SIG-M5 treated with dmso at 0.1 percent for 504 hours (cell line): ENCODE measurements around the gene ASH1L.
"Not testable (repeated sequence)": the region's sequence is repeated elsewhere in the genome, so short reads cannot be mapped to it uniquely, and the experiment has no call there.

Experiments used
- DNase-seq: peaks from one replicate; lab custom pipeline; 2025; ENCODE audit not compliant: unreplicated experiment; lab: John Stamatoyannopoulos, UW

Gene ASH1L

DNA sequence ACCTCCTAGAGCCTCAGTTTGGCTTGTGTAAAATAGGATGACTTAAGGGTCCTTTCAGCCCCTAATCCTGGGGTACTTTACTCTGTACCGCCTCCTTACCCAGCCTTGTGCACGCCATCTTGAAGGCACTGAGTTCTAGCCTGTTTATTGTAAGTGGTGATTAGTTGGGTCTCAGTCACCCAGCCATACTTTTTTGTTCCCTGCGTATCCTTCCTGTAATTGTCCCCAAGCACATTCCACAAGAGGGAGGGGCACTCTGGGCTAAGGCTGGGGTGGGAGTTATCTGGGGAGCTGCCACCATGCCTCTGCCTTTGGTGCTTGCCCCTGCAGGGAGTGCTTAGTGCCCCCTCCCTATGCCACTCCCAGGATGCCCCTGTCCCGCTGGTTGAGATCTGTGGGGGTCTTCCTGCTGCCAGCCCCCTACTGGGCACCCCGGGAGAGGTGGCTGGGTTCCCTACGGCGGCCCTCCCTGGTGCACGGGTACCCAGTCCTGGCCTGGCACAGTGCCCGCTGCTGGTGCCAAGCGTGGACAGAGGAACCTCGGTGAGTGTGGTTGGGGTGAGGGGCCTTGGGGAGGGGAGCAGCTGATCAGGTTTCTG, 253.1 kb downstream of the ASH1L start:
- peak; percentile 40 for DNase-seq

DNA sequence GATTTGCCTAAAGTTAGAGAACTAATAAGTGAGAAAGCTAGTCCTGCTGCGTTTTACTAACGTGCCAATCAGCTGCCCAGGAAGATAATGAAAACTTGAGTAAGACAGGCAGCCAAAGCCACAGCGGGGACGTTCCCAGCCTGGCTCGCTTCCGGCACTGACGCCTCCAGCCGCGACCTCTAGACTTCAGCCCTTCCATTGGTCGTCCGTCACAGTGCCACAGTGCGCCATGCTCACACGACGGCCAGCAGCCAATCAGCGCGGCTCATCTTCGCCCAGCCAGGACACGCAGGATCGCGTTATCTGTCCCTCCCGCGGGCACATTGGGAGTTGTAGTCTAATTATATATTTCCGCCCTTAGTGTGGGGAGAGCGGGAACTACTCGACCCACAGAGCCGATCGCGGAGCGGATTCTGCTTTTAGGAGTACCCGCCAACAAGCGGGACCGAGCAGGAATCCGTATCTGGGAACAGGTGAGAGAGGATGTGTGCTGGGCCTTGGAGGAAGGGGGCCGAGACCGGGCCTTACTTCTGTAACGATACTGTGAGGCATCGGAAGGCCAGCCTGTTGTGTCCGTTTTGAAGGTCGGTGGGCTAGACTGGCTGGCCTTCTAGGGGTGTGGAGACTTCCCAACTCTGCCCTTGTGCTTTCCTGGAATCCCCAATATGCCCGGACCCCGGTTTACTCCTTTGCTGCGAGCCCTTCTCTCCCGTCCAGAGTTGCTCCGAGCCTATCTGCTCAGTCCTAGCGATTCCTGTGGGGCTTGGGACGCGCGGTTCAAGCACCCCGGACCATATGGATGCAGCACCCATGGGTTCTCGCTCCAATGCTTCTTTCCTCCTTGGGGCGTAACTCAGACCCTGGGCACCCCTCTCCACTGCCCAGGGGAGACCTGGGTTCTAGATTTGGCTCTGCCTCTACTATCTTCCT, 253.8 kb downstream of the ASH1L start, which contains the start of gene FDPS:
Gene FDPS, plus strand, starts transcription at position 374 of the 930 bp plus-strand sequence. CDS start 924 bp downstream, outside the sequence.
- peak; percentile 100 for DNase-seq

DNA sequence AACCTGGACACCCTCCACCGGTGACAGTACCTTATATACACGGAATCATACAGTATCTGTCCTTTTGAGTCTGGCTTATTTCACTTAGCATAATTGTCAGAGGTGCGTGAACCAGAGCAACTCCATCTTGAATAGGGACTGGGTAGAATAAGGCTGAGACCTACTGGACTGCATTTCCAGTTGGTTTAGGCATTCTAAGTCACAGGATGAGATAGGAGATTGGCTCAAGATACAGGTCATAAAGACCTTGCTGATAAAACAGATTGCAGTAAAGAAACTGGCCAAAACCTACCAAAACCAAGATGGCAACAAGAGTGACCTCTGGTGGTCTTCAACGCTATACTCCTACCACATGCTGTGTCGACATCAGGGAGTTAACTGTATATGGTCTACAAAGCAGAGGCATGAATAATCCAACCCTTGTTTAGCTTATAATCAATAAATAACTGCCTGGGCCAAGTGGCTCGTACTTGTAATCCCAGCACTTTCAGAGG, 255.3 kb downstream of the ASH1L start:
- DNase-seq = peak; percentile 63

DNA sequence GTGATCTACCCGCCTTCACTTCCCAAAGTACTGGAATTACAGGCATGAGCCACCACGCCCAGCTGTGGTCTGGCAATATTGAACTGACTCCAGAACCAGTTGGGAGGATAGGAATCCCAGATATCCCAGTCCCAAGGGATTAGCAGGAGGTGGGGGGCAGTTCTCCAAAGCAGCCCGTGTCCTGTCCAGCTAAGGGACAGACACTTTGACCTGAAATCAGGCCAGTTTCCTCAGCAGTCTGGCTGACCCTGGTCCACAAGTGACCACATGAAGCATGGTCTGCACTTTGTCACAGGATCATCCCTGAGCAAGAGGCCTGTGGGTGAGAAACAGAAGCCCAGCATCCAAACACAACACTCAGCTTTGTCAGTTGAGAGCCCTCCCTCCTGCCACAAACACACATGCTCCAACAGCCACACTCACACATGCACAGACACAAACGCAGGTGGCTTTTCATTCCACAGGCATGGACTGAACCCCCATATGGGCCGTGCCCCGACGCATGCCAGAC, 256.7 kb downstream of the ASH1L start:
- no peak for DNase-seq

DNA sequence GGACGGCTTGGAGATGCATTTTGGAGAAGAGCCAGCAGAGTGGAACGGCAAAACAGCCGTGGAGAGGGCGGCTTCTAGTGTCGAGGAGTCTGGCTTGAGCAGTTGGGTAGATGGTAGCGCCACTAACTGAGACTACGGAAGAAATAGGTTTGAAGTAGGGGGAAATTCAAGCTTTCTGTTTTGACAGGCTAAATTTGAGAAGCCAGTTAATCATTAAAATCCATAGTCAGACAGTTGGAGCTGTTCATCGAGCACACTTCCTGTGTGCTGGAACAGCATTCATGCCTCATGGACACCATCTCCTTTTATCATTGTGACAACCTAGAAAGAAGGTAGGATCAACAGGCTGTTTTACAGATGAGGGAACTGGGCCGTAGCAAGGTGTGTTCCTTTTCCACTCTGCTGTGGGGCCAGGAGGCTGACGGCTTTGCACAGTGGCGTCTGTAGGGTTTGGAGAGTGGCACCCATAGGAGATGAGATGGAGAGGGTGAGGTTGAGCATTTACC, 258.0 kb downstream of the ASH1L start:
- DNase-seq = no peak

DNA sequence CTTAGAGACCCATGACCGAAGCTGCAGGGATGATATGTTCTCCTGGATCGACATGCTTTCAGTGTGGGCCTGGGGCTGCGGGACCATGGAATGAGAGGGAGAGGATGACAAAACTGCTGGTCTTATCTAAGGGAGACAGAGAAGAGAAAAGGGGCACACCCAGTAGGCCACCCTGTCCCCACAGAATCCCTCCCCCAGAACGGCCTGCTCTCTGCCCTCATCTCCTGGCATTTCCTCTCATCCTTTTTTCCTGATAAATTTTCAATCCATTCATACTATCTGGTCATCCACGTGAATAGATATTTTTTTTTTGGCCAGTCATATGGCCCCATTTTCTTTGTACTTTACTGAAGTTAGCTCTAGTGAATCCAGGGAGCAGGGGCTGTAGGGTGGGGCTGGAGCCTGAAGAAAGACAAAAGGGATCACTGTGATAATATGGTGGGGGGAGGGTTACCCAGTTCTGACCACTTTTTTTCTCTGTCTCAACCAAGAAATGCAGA, 261.2 kb downstream of the ASH1L start, which contains the start of gene PKLR:
Gene PKLR, minus strand, starts transcription at position 97 of the 500 bp plus-strand sequence. Its CDS starts 43 bp downstream, at position 54.
- no peak for DNase-seq

DNA sequence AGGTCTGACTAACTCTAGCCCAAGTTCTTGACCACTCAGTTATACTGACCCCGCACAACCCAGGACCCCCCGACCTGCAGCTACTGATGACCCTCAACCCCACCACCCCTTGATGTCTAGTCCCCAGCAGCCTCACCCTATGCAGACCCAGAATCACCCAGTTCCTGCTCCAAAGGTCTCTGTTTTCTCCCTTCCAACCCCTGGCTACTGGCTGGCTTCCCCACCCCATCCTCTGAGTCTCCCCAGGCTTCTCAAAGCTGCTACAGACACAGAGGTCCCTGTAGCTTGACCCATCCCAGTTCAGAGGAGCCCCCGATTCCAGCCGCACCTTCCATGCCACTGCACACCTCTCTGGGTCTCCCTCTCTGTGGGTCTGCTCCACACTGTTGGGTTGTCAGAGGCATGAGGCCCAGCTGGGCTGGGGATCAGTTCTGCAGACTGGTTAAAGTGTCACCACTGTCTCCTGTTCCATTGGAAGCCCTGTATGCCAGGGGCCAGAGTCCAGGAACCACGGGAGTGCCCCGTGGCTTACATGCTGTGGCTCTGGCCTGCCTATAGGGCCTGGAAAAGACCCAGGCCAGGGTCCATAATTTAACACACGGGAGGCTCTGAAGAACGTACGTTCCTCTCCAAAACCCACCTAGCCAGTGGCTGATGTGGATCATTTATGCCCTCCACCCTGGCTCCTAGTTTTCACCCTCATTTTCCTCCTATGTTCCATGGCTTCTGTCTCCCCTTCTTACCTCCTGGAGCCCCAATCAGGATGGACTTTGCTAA, 261.9 kb downstream of the ASH1L start:
- no peak for DNase-seq

DNA sequence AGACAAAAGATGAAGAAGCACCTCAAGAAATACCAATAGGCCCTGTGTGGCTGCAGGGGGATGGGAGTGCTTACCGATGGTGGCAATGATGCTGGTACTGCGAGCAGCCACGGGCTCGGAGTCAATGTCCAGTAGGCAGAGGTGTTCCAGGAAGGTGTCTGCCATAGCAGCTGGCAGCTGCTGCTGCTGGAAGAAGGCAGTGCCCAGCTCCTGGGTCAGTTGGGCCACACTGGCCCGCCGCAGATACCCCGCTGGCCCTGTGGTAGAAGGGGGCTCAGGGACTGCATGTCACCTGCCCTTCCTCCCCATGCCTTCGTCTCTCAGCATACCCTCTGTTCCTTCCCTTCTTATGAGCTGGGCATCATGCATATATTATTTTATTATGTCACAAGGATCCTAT, 262.6 kb downstream of the ASH1L start:
- no peak for DNase-seq

DNA sequence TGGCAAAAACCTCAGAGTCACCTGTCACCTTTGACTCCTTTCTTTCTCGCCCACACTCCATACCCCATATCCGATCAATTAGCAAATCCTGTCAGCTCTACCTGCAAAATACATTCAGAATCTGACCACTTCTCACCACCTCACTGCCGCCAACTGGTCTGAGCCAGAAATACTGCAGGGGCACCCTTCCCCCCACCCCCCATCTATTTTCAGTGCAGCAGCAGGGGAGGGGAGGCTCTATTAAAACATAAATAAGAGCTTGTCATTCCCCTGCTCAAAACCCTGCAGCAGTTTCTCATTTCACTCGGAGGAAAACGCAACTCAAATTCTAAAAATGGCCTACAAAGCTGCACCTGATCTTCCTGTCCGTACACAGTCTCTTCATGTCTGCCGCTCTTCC, 265.2 kb downstream of the ASH1L start:
- DNase-seq = no peak

DNA sequence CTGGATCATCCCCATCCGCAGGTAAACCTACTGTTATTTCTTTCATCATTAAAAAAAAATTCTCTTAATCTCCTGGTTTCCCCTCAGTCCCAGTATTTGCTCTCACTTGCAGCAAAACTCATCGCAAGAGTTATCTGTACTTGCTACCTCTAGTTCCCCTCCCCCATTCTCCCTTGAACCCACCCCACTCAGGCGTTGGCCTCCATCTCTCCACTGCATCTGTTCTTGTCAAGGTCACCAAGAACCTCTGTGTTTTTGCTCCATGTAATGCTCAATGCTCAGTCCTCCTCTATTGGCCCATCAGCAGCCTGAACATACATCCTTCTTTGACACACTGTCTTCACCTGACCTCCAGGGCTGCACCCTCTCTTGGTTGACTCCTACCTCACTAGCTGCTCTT, 265.9 kb downstream of the ASH1L start:
- no peak for DNase-seq

DNA sequence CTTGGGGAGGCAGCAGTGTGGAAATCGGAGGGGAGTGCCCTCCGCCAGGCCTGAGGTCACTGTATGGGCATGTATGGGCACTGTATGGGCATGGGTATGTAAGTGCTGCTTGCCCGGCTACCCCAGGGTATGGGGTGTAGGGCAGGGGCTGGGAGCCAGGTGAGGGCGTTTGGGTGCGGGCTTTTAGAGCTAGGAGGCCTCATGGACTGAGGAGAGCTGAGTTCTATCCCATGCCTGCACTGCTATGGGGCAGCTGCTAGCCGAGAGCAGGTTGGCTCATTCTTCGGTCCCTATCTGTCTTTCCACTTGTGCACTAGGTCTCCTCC, 266.7 kb downstream of the ASH1L start:
- DNase-seq = no peak

DNA sequence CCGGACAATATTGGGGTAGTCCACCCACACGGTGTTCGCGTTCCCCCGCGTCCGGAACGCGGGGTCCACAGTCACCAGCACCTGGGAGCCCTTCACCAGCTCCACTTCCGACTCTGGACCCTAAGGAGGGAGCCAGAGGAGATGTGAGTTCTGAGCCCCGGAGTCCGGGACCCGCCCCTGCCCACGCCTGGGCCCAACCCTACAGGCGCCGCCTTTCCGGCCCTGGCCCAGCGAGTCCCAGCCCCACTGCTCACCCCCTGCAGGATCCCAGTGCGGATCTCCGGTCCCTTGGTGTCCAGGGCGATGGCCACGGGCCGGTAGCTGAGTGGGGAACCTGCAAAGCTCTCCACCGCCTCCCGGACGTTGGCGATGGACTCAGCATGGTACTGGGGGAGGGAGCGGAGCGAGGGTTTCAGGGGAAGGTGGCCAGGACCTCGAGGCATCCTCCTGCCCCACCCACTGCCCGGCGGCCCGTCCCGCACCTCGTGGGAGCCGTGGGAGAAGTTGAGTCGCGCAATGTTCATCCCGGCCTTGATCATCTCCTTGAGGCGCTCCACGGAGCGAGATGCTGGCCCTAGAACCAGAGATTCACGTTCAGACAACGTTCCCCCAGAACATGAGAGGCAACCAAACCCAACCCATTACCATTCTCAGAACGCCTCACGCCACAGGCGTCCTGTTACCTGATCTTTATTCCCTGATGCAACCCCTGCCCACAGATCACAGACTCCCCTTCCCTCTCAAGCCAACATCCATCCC, 267.2 kb downstream of the ASH1L start:
- no peak for DNase-seq

DNA sequence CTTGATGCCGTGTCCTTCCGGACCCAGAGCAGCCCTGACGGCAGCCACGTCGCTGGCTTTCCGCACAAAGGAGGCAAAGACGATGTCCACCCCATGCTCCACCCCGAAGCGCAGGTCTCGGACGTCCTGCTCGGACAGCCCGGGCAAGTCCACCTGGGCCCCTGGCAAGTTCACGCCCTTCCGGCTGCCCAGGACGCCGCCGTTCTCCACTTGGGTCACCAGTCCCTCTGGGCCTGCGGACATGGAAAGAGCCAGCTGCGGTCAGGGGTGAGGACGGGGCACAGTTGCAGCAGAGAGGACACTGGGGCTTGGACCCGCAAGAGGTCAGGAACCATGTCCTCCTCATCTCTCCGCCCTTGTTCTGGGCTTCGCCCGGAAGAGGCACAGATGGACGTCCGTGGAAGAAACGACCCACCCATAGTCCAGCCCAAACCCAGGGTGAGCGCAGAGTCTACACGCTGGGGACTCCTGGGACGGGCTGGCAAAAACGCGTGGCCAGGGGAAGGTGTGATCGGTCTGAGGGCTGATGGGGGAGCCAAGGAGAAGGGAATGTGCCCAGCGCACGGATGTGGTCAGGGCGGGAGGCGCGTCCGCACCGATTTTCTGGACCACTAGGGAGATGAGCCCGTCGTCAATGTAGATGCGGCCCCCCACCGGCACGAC, 268.0 kb downstream of the ASH1L start:
- DNase-seq = no peak

DNA sequence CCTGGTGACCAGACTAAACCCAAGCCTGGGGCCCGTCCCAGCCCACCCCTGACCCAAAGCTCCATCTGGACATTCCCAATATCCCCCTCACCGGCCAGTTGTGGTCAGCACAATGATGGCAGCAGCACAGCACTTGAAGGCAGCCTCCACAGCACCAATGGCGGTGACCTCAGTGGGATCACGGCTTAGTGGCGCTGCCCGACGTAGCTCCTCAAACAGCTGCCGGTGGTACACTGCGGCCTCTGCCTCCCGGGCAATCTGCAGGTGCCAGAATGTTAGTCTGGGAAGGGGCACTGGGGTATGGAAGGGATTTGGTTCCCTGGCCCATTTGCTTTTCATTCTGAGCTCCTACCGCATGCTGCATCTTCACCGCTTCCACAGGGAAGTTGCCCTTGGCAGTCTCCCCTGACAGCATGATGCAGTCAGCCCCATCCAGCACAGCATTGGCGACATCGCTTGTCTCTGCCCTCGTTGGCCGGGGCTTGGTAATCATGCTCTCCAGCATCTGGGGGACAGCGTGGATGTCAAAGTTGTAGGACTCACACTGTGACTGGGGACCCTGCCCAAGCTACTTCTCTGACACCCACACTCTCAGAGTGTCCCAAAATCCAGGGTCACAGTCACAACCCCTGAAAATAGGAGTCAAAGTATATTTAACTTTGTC, 269.4 kb downstream of the ASH1L start:
- no peak for DNase-seq

DNA sequence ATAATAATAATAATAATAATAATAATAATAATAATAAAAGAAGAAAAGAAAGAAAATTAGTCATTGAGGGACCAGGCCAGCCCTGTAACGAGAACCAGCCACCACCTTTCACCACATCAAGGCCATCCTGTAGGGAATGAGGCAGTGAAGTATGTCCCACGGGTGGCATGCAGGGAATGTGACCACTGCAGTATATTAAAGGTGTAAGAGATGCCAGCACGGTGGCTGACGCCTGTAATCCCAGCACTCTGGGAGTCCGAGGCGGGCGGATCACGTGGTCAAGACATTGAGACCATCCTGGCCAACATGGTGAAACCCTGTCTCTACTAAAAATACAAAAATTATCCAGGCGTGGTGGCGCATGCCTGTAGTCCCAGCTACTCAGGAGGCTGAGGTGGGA, 271.6 kb downstream of the ASH1L start:
- DNase-seq = not testable (repeated sequence)

DNA sequence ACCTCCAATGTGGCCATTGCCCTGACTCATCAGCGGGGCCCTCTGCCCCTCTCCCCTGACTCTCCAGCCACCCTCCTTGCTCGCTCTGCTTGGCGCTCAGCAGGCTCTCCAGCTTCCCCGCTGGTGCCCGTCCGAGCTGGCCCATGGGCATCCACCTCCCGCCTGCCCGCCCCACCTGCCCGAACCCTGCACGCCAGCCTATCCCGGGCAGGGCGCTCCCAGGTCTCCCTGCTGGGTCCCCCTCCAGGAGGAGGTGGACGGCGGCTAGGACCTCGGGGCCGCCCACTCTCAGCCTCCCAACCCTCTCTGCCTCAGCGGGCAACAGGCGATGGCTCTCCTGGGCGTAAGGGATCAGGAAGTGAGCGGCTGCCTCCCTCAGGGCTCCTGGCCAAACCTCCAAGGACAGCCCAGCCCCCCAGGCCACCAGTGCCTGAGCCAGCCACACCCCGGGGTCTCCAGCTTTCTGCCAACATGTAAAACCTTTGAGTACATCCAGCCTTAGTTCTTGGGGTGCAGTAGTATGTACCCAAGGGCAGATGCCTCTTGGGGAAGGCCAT, 274.5 kb downstream of the ASH1L start:
- DNase-seq = no peak

DNA sequence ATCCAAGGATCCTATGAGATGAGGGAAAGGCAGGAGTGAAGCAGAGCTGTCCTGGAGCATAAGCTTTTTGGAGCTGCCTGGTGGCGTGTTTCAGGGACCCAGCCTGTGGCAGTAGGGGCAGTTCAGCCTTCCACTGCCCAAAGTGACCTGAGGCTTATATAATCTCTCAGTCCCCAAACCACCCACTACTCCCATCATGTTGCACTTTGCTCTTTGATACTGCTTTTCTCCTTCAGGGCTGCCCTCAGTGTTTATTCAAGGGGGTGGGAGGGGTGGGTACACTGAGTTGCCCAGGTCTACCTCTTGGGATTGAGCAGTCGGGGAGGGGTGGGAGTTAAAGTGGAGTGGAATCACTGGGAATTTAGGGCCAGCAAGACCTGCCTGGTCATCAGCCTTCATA, 276.1 kb downstream of the ASH1L start:
- no peak for DNase-seq

DNA sequence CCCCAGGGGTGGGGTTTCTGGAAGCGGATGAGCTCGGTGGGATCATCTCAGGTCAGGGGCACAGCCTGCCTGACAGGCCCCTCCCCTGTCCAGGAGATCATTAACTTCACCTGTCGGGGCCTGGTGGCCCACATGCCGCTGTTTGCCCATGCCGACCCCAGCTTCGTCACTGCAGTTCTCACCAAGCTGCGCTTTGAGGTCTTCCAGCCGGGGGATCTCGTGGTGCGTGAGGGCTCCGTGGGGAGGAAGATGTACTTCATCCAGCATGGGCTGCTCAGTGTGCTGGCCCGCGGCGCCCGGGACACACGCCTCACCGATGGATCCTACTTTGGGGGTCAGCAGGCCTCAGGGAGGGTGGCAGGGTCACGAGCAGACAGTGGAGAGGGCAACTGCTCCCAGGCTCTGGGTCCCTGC, 277.0 kb downstream of the ASH1L start:
- DNase-seq = no peak
